Natural killer cell (primary cell): ENCODE measurements around the gene DMTF1. TPM values are rescaled to one million over a fixed set of nuclear protein-coding genes. Genes with fewer than 3 reads are reported as not detected.

Source experiments
- total RNA-seq, 4 donors: library from RNA; stranded (reverse); fragments of 120-200 nt in 1 of 4; gene quantifications; one replicate each; pipeline versions ENCODE4 v1.2.3 to v1.2.4, GENCODE V29; 2013 to 2022

Gene DMTF1
- total RNA-seq, 3 donors from 2014 or later (not counting 1 experiment from before 2014, with no cell fraction given), result 154 to 178 (median 160) TPM

Other genes with a start within 250 kb of the DMTF1 start
- gene ELAPOR2, start 92.8 kb upstream of the DMTF1 start, total RNA-seq, result 1 to 10 TPM; 4.2 to 8.6 (median 6.2) TPM
- gene TMEM243, start 67.3 kb downstream of the DMTF1 start, total RNA-seq, result 10 to 100 TPM; 52.5 to 61.8 (median 55.2) TPM
- gene CROT, start 193.2 kb downstream of the DMTF1 start, total RNA-seq, result 10 to 100 TPM; 17.5 to 19.0 (median 17.9) TPM